ENCODE data around the gene SLC9A9. TPM values are rescaled to one million over a fixed set of nuclear protein-coding genes. Genes with fewer than 3 reads are reported as not detected.

The SLC9A9 gene
- total RNA-seq, 1 experiment from 2014 or later: 2.2 TPM

- Histone ChIP-seq H3K4me1 (ENCODE audit: low read length) (peaks cover 34% of the 10 kb centered on the region), H3K36me3 (ENCODE audit: insufficient read depth, low read length) (no peaks in the 10 kb centered on the region), H3K27ac (ENCODE audit: low read length) (no peak overlapping the region), H3K4me3 (ENCODE audit: low read length) (no peak overlapping the region), H3K9me2 (replicated peaks; ENCODE audit: insufficient read depth, low read length) (no peaks in the 10 kb centered on the region), H2AFZ (ENCODE audit: low read length) (no peak overlapping the region), H3K27me3 (ENCODE audit: low read length) (no peaks in the 10 kb centered on the region), H3K79me2 (ENCODE audit: low read length) (no peaks in the 10 kb centered on the region), H3K4me2 (ENCODE audit: low read depth, low read length, poor library complexity, severe bottlenecking) (no peak overlapping the region), H3K9me3 (ENCODE audit: low read length) (no peaks in the 10 kb centered on the region), H4K20me1 (ENCODE audit: insufficient read depth, low read depth, low read length) (no peaks in the 10 kb centered on the region), H3K9ac (ENCODE audit: low read length) (no peak overlapping the region)
- no peak for DNase-seq
Measured at GRCh38 chr3:143668924-143669790, 179.1 kb downstream of the SLC9A9 start.

GRCh38 chr3:143668385-143668784 lies 179.9 kb downstream of the SLC9A9 start:
- Histone ChIP-seq H3K79me2 (ENCODE audit: low read length) (no peaks in the 10 kb centered on the region), H3K9me3 (ENCODE audit: low read length) (no peaks in the 10 kb centered on the region), H3K9ac (ENCODE audit: low read length) (no peak overlapping the region), H2AFZ (ENCODE audit: low read length) (no peak overlapping the region), H3K36me3 (ENCODE audit: insufficient read depth, low read length) (no peaks in the 10 kb centered on the region), H3K9me2 (replicated peaks; ENCODE audit: insufficient read depth, low read length) (no peaks in the 10 kb centered on the region), H3K4me3 (ENCODE audit: low read length) (no peak overlapping the region), H3K27ac (ENCODE audit: low read length) (no peak overlapping the region), H3K4me2 (ENCODE audit: low read depth, low read length, poor library complexity, severe bottlenecking) (no peak overlapping the region), H4K20me1 (ENCODE audit: insufficient read depth, low read depth, low read length) (no peaks in the 10 kb centered on the region), H3K27me3 (ENCODE audit: low read length) (no peaks in the 10 kb centered on the region), H3K4me1 (ENCODE audit: low read length) (peaks cover 29% of the 10 kb centered on the region)
- no peak for DNase-seq

GRCh38 chr3:143661677-143662076 lies 186.6 kb downstream of the SLC9A9 start:
- Histone ChIP-seq H3K36me3 (ENCODE audit: insufficient read depth, low read length) (no peaks in the 10 kb centered on the region), H3K4me2 (ENCODE audit: low read depth, low read length, poor library complexity, severe bottlenecking) (no peak overlapping the region), H3K9me3 (ENCODE audit: low read length) (no peaks in the 10 kb centered on the region), H3K4me1 (ENCODE audit: low read length) (no peaks in the 10 kb centered on the region), H3K27ac (ENCODE audit: low read length) (no peak overlapping the region), H3K4me3 (ENCODE audit: low read length) (no peak overlapping the region), H3K9me2 (replicated peaks; ENCODE audit: insufficient read depth, low read length) (no peaks in the 10 kb centered on the region), H3K9ac (ENCODE audit: low read length) (no peak overlapping the region), H2AFZ (ENCODE audit: low read length) (no peak overlapping the region), H3K27me3 (ENCODE audit: low read length) (no peaks in the 10 kb centered on the region), H3K79me2 (ENCODE audit: low read length) (no peaks in the 10 kb centered on the region), H4K20me1 (ENCODE audit: insufficient read depth, low read depth, low read length) (no peaks in the 10 kb centered on the region)
- DNase-seq: no peak

GRCh38 chr3:143658861-143659260 lies 189.4 kb downstream of the SLC9A9 start:
- no peak for DNase-seq
- Histone ChIP-seq H3K9me2 (replicated peaks; ENCODE audit: insufficient read depth, low read length) (no peaks in the 10 kb centered on the region), H3K9me3 (ENCODE audit: low read length) (no peaks in the 10 kb centered on the region), H2AFZ (ENCODE audit: low read length) (no peak overlapping the region), H3K79me2 (ENCODE audit: low read length) (no peaks in the 10 kb centered on the region), H3K27me3 (ENCODE audit: low read length) (no peaks in the 10 kb centered on the region), H3K4me2 (ENCODE audit: low read depth, low read length, poor library complexity, severe bottlenecking) (no peak overlapping the region), H3K4me3 (ENCODE audit: low read length) (no peak overlapping the region), H4K20me1 (ENCODE audit: insufficient read depth, low read depth, low read length) (no peaks in the 10 kb centered on the region), H3K9ac (ENCODE audit: low read length) (no peak overlapping the region), H3K36me3 (ENCODE audit: insufficient read depth, low read length) (no peaks in the 10 kb centered on the region), H3K27ac (ENCODE audit: low read length) (no peak overlapping the region), H3K4me1 (ENCODE audit: low read length) (no peaks in the 10 kb centered on the region)

- no peak for DNase-seq
- Histone ChIP-seq H3K9ac (ENCODE audit: low read length) (no peak overlapping the region), H3K4me2 (ENCODE audit: low read depth, low read length, poor library complexity, severe bottlenecking) (no peak overlapping the region), H2AFZ (ENCODE audit: low read length) (no peak overlapping the region), H3K36me3 (ENCODE audit: insufficient read depth, low read length) (no peaks in the 10 kb centered on the region), H3K79me2 (ENCODE audit: low read length) (no peaks in the 10 kb centered on the region), H3K4me3 (ENCODE audit: low read length) (no peak overlapping the region), H3K27me3 (ENCODE audit: low read length) (no peaks in the 10 kb centered on the region), H3K9me2 (replicated peaks; ENCODE audit: insufficient read depth, low read length) (no peaks in the 10 kb centered on the region), H3K9me3 (ENCODE audit: low read length) (no peaks in the 10 kb centered on the region), H3K4me1 (ENCODE audit: low read length) (no peaks in the 10 kb centered on the region), H3K27ac (ENCODE audit: low read length) (no peak overlapping the region), H4K20me1 (ENCODE audit: insufficient read depth, low read depth, low read length) (no peaks in the 10 kb centered on the region)
Measured at GRCh38 chr3:143658116-143658515, 190.2 kb downstream of the SLC9A9 start.

- Histone ChIP-seq H4K20me1 (ENCODE audit: insufficient read depth, low read depth, low read length) (no peaks in the 10 kb centered on the region), H3K4me2 (ENCODE audit: low read depth, low read length, poor library complexity, severe bottlenecking) (no peak overlapping the region), H3K9me3 (ENCODE audit: low read length) (no peaks in the 10 kb centered on the region), H3K4me1 (ENCODE audit: low read length) (no peaks in the 10 kb centered on the region), H3K79me2 (ENCODE audit: low read length) (no peaks in the 10 kb centered on the region), H3K4me3 (ENCODE audit: low read length) (no peak overlapping the region), H3K9me2 (replicated peaks; ENCODE audit: insufficient read depth, low read length) (no peaks in the 10 kb centered on the region), H3K36me3 (ENCODE audit: insufficient read depth, low read length) (no peaks in the 10 kb centered on the region), H3K9ac (ENCODE audit: low read length) (no peak overlapping the region), H3K27me3 (ENCODE audit: low read length) (no peaks in the 10 kb centered on the region), H2AFZ (ENCODE audit: low read length) (no peak overlapping the region), H3K27ac (ENCODE audit: low read length) (no peak overlapping the region)
- no peak for DNase-seq
Measured at GRCh38 chr3:143657391-143657790, 190.9 kb downstream of the SLC9A9 start.

- Histone ChIP-seq H3K79me2 (ENCODE audit: low read length) (no peaks in the 10 kb centered on the region), H3K4me1 (ENCODE audit: low read length) (peaks cover 2% of the 10 kb centered on the region), H3K4me2 (ENCODE audit: low read depth, low read length, poor library complexity, severe bottlenecking) (no peak overlapping the region), H2AFZ (ENCODE audit: low read length) (0 out of 2 replicates have a peak overlapping the region, but pooled peaks have one; percentile 25), H3K9ac (ENCODE audit: low read length) (no peak overlapping the region), H4K20me1 (ENCODE audit: insufficient read depth, low read depth, low read length) (no peaks in the 10 kb centered on the region), H3K4me3 (ENCODE audit: low read length) (no peak overlapping the region), H3K9me2 (replicated peaks; ENCODE audit: insufficient read depth, low read length) (no peaks in the 10 kb centered on the region), H3K27me3 (ENCODE audit: low read length) (no peaks in the 10 kb centered on the region), H3K9me3 (ENCODE audit: low read length) (no peaks in the 10 kb centered on the region), H3K27ac (ENCODE audit: low read length) (no peak overlapping the region), H3K36me3 (ENCODE audit: insufficient read depth, low read length) (no peaks in the 10 kb centered on the region)
- DNase-seq: no peak
Measured at GRCh38 chr3:143654906-143655305, 193.4 kb downstream of the SLC9A9 start.

- peaks cover 6% of the 10 kb centered on the region for H3K4me1 ChIP-seq (ENCODE audit: low read length)
- no peaks in the 10 kb centered on the region for H3K36me3 ChIP-seq (ENCODE audit: insufficient read depth, low read length)
- H3K9me2 ChIP-seq (replicated peaks; ENCODE audit: insufficient read depth, low read length): no peaks in the 10 kb centered on the region
- no peak overlapping the region for H3K9ac ChIP-seq (ENCODE audit: low read length)
- no peak overlapping the region for H2AFZ ChIP-seq (ENCODE audit: low read length)
- H3K79me2 ChIP-seq (ENCODE audit: low read length): no peaks in the 10 kb centered on the region
- no peaks in the 10 kb centered on the region for H4K20me1 ChIP-seq (ENCODE audit: insufficient read depth, low read depth, low read length)
- no peaks in the 10 kb centered on the region for H3K9me3 ChIP-seq (ENCODE audit: low read length)
- no peak overlapping the region for H3K27ac ChIP-seq (ENCODE audit: low read length)
- H3K27me3 ChIP-seq (ENCODE audit: low read length): no peaks in the 10 kb centered on the region
- H3K4me3 ChIP-seq (ENCODE audit: low read length): no peak overlapping the region
- H3K4me2 ChIP-seq (ENCODE audit: low read depth, low read length, poor library complexity, severe bottlenecking): no peak overlapping the region
- no peak for DNase-seq
Measured at GRCh38 chr3:143653935-143654334, 194.3 kb downstream of the SLC9A9 start.
